GM18520 (cell line): ENCODE data around the gene EXD3.

Experiments used
- ATAC-seq: cut with Tn5 transposase; IDR thresholded peaks from one replicate; pipeline ENCODE4 v1.9.1; 2021; ENCODE audit not compliant: unreplicated experiment

EXD3 gene

GRCh38 chr9:137309368-137310188 is 113.4 kb downstream of the EXD3 start:
- no peak for ATAC-seq

GRCh38 chr9:137308057-137308619 is 114.8 kb downstream of the EXD3 start:
- ATAC-seq, result no peak

DNA sequence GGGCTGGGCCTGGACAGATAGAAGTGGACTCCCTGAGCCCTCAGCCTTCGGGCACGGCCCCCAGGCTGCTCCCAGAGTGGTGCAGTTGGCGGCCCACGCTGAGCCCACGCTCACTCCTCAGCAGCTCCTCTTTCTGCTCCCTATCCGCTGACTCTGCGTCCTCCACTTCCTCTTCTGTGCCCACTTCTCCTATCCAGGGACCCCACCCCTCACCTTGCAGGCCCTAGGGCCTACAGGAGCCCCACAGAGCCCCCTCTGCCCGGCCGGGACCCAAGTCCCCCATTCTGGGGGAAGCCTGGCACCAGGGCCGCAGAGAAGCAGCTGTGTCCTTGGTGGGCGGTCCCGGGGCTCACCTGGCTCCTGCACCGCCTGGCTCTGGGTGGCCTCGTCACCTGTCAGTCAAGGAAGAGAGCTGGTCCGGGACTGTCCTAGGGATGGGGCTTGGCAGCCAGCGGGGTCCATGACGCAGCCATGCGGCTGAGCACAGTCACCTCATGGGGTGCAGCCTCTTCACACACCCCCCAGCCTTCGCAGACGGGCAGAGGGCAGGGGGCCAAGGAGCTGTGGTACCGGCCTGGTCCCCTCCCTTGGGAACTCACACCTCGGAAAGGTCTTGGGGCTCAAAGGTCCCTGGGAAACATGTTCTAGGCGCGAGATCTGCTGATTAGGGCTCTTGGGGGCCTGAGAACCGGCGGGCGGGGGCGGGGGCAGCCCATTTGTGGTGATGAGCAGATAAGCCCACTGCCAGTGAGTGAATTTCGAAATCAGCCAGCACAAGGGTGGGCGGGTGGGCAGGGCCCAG is 115.5 kb downstream of the EXD3 start:
- no peak for ATAC-seq

DNA sequence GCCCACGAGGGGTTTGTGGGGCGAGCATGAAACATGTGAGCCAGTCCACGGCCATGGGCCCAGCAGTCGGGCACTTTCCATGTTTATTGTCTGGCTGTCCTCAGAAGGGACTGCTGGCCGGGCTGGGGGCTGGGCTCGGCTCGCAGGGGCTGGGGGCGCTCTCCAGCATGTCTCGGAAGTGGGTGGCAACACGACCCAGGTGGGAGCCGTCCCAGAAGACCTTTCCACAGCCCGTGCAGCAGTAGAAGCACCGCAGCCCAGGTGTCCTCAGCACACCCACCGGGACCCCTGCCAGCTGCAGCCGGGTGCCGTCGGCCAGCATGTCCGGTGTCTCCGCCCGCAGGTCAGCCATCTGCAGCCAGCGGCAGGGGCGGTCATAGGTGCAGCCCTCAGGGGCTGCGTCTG is 116.1 kb downstream of the EXD3 start:
- ATAC-seq, result no peak

DNA sequence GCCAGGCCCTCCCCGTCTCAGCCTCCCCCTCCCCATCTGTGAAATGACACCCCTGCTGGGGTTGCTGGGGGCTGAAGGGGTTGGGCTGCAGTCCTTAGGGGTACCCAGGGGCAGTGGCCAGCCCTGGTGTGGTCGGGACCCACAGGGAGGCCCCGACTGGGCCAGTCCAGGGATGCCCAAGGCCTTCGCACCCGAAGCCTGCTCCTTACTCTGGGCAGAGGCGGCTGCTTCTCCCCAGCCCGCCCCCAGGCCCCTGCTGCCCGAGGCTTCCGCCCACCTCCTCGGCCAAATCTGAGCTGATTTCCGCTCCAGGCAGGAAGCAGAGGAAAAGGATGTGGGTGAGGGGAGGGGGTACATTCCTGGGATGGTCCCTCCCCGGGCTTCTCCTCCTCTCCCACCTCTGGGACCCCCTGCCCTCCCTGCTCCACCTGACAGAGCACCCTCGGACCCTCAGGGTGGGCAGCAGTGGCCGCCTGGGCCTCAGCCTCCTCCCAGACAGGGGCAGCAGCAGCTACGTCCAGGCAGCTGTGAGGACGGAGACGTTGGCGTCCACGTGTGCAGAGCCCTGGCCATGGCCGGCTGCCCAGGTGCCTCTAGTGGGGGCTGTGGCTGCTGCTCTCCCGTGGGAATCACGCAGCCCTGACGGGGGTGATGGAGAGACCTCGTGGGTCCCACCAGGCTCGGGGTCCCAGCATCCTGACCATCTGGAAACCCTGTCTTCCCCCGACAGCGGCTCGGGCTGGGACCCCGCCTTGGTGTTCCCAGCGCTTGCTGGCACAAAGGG is 116.7 kb downstream of the EXD3 start:
- no peak for ATAC-seq

DNA sequence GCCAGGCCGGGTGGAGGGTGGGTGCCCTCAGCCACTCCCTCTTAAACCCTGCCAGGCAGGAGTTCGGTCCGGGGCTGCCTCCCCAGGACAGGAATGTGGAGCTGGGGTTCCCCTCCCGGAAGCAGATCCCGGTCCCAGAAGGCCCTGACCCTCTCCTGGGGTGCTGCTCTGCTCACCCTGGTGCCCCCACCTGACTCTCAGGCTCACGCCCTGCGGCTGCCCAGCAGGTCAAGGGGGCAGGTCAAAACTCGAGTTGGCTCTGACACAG is 117.2 kb downstream of the EXD3 start:
- ATAC-seq, result no peak

DNA sequence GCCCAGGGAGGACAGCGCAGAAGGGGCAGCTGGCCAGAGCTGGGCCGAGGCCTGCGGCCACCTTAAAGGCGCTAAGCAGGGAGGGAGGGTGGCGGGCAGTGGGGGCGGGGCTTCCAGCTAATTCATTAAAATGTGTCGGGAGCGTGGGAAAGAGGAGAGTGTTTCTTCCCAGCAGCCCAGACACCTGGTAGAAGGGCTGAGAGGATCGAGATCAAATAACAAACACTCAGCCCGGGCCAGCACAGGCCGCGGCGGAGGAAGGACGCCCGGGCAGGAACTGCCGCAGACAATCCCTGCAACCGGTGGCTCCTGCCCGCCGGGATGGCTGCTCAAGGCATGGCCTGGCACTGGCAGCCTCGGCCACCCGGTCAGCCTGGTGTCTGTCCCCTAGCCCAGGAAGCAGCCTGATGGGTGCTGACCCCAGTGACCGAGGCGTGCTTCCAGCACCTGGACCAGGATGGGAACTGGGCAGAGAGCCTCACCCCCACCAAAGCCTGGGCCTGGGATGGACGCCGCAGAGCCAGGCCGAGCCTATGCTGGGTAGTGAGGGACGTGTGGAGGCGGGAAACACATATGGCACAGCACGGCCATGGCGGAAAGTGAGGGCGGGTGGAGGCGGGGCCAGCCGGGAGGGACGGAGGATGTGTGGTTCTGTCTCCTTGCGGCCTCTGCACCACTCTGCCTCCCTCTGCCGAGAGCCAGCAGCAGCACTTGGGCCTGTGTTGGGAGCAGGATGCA is 117.7 kb downstream of the EXD3 start:
- ATAC-seq, result no peak

DNA sequence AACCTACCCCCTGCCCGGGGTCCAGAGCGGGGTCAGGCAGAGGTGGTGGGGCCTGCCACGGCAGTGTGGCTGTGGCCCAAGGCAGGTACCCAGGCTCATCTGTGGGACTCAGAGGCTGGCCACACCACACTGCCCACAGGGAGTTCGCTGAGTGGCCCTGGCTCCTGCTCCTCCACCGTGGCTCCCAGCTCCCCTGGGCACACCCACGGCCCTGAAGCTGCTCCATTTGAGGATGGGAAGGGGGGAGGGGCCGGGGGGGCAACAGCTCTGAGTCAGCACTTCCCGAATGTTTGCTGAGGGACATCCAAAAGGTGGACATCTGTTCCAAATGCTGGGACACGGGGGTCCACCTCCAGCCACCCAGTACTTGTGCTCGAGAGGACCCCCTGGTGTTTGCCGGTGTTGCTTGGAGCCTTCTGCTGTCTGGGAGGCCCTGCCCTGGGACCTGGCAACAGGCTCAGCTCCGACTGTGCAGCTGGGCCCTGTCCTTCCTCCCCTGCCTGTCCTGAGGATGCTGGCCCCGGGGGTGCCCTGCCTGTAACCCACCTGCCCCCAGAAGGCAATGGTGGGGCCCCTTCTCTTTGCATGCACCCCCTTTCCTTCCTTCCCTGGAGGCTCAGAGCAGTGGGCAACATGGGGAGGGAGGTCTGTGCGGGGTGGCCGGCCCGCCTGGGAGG is 118.4 kb downstream of the EXD3 start:
- no peak for ATAC-seq

DNA sequence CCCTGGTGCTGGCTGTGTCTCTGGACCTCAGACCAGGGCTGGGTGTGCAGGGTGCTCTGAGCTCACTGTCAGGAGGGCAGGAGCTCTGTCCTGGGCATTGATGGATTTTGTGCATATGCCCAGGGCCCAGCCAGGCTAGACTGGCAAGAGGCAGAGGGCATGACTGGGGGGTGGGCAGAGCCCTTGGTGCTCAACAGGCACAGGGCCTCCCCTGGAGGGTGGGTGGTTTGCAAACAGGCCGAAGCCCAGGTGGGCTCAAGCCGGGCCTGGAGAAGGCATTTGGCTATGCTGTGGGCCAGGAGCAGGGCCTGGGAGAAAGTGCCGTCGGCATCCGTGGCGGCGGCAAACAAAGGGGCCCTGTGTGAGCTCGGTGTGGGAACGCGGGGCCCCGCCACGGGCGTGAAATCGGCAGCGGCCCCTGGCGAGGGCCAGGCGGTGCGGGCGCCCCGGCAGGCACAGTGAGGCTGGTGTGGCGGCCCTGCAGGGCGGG is 119.0 kb downstream of the EXD3 start:
- ATAC-seq, result no peak

GRCh38 chr9:137303151-137303892 is 119.6 kb downstream of the EXD3 start:
- ATAC-seq, result no peak

DNA sequence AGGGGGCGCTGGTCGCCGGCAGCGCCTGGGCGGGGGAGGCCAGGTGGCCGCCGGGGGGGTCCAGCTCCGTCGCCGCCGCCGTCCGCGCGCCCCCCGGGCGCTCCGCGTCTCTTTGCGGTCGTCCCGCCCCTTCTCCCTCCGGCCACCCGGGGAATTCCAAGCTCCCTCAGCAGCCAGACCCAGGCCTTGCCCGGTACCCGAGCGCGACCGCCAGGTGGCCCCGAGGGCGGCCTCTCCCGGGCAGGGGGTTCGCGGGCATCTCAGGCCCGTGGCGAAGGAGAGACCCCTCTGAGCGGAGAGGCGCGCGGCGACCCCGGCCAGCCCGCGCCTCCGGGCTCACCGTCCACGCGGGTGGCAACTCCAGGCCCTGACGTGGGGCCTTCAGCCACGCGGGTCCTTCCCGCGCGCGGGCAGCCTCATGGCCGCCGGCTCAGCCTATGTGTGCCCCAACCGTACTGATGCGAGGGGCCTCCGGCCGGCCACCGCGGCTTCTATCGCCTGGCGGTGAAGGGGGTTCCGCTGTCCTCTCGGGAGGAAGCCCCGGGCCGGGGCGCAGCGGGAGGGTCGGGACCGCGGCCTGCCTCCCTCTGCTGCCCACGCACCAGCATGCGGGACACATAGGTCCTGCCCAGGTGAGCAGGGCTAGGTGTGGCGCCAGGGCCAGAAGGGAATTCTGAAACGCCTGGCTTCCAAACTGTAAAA is 120.4 kb downstream of the EXD3 start:
- ATAC-seq, result peak; percentile 29

- peak; percentile 68 for ATAC-seq
These were observed 120.9 kb downstream of the EXD3 start, which contains the start of gene NRARP for GRCh38 chr9:137302118-137302448. NRARP (minus strand) TSS chr9:137302271; CDS start chr9:137301928, 343 bp downstream.

- no peak for ATAC-seq
These were observed 121.6 kb downstream of the EXD3 start for GRCh38 chr9:137301081-137301947.

DNA sequence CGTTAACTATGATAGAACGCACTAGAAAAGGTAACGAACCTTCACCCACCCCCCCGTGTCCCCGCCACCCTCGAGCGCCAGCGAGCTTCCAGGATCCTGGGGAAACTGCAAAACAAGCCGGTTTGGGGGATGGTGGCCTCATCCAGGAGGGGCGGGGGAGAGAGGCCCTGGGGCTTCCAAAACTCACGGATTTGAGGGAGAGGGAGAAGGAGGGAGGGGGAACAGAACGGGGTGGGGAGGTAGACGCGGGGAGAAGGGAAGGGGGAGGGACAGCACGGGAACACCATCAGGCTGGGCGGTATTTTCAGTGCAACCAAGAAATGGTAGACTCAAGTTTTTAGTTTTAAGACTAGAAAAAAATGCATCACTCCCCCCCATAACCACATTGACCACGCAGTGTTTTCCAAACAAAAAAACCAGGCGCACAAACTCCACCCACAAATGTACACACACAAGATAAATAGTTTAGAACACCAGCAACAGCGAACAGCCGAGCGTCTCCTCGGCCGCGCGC is 122.3 kb downstream of the EXD3 start:
- no peak for ATAC-seq

GRCh38 chr9:137299938-137300337 is 123.0 kb downstream of the EXD3 start:
- ATAC-seq, result no peak

DNA sequence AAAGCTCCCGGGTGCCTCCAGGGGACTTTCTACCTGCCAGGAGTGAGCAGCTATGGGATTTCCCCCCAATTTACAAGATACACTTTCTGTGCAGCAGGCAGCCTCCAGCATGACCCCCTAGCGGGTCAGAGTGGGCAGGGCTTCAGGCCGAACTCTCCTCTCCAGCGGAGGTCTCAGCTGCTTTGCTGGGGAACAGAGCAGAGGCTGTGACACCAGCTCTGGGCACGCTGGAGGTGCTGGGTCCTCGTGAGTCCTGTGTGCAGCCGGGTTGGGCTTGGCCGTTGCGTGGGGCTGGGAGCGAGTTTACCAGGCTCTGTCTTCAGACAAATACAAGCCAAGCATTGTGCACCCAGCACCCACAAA is 123.8 kb downstream of the EXD3 start:
- ATAC-seq, result no peak

DNA sequence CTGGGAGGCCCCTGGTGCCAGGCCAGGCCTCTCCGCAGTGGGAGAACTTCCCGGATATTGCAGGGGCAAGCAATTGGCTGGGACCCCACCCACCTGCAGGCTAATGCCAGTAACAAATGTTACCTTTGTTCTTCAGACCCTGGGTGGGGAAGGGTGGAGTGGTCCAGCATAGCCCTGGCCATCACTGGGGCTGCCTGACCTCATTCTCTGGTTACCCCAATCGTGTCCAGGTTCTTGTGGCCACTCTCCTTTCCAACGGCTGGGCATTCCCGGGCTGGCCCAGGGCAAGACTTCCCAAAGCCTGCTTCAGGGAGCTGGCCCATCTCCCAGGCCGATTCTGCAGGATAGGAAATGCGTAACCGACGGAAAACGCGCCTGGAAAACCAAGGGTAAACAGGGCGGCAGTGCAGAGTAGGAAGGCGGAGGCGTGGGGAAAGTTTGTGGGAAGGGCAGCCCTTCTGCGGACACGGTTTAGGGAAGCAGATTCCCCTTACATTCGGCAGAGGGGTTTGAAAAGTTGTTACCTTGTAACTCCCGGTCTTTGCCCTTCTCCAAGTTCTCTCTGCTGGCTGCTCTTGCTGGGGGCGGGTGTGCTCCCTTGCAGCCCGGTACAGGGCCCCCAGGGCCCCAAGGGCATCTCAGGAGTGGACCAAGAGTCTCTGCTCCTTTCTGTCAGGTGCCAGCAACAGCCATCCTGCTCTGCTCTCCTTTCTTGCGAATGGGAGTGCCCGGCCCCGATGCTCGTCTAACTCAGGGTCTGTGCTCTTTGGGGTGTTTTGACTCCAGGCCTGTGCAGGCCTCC is 124.4 kb downstream of the EXD3 start:
- ATAC-seq, result no peak
